ENCODE results near the gene ZNF524.
"Not testable (repeated sequence)": the region's sequence is repeated elsewhere in the genome, so short reads cannot be mapped to it uniquely, and the experiment has no call there.

The ZNF524 gene, protein sequence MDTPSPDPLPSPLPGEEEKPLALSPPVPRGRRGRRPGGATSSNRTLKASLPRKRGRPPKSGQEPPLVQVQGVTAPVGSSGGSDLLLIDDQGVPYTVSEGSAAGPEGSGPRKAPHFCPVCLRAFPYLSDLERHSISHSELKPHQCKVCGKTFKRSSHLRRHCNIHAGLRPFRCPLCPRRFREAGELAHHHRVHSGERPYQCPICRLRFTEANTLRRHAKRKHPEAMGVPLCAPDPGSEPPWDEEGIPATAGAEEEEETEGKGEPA

DNA sequence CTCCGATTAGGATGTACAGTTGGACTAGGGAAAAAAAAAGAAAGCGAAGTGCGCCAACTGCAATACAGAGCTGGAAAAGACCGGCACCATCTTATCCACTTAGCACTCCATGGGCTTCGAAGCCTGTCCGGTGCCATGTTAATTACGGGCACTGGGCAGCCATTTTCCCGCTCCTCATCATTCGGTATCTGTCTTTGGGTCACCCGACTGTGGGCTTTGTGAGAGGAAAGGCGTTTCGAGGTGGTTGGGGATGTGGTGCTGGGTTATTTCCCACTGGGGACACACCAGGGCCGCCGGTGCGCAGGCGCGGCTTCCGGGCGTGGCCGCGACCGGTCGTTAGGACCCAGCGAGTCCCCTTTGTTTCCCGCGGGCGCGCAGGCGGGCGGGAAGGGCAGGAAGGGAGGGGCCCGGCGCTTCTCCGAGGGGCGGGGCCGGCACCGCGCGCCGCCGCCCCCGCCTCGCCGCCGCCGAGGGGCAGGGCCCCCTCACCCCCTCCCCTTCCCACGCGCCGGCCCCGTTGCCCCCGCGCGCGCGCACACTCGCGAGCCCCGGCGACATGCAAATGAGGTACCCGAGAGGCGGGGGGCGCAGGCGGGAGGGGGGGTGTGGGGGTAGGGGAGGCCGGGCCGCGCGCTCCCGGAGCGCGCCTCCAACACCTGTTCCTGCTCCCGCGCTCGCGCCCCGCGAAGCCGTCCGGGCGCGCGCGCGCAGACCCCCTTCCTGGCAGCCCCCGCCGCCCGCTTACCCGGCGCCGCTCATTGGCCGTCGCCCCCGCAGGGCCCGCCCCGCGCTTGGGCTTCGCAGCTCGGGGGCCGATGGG, at the start of gene ZNF524:
ZNF524 (plus strand) TSS at position 447 of the 820 bp plus-strand sequence. CDS start 1,825 bp downstream, outside the sequence.
- peak; percentile 86 for DNase-seq (ENCODE audit: low spot score)

GRCh38 chr19:55550321-55550650, 49.8 kb upstream of the ZNF524 start:
- no peak for DNase-seq (ENCODE audit: low spot score)

DNA sequence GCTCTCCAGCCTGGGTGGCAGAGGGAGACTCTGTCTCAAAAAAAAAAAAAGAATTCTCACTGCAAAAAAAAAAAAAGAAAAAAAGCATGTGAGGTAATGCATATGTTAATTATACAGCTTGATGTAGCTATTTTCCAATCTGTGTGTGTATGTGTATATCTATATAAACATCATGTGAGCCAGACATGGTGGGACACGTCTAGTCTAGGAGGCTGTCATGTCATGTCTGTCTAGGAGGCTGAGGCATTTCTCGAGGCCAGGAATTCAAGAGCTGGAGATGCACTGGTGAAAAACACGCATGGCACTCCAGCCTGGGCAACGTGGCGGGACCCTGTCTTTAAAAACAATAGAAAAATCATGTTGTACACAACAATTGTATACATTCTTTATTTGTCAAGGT, 47.9 kb upstream of the ZNF524 start:
- no peak for DNase-seq (ENCODE audit: low spot score)

- no peak for DNase-seq (ENCODE audit: low spot score)
These were observed 47.5 kb upstream of the ZNF524 start for GRCh38 chr19:55552620-55553019.

GRCh38 chr19:55553217-55554182, 46.6 kb upstream of the ZNF524 start:
- DNase-seq (ENCODE audit: low spot score) = no peak

GRCh38 chr19:55554302-55554701, 45.8 kb upstream of the ZNF524 start:
- DNase-seq (ENCODE audit: low spot score) = no peak

GRCh38 chr19:55554741-55555152, 45.3 kb upstream of the ZNF524 start:
- no peak for DNase-seq (ENCODE audit: low spot score)

DNA sequence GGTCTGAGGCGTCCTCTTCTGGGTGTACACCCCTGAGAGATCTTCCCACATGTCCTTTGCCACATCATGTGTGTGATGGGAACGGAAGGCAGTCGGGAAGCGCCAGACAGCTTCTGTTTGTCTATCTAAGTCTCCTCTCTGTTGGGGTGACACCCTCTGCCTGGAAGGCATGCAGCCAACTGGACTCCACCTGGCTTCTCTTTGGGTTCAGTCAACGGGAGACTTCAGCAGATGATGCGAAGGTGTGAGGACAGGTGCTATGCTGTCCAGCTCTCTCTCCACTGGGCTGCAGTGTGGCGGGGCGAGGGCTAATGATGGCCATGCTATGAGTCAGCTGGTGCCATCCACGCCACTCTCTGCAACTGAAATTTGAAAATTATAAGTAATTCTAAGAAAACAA, 40.4 kb upstream of the ZNF524 start:
- no peak for DNase-seq (ENCODE audit: low spot score)

DNA sequence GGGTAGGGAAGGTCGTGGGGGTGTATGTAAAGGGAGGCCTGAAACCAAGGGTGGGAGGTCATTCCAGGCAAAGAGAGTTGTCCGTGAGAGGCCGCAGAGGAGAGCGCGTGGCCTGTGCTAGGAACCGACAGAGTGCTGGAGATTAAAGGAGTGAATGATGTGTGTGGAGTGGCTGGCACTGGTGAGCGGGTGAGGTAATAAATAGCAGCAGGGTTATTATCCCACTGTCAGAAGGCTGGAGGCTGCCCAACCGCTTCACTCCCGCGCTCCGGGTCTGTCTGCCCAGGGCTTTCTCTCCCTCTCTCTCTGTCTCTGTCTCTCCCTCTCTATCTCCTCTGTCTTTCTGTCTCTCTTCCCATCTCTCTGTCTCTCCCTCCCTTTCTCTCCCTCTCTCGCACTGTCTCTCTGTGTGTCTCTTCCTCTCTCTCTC, 36.8 kb upstream of the ZNF524 start:
- no peak for DNase-seq (ENCODE audit: low spot score)

DNA sequence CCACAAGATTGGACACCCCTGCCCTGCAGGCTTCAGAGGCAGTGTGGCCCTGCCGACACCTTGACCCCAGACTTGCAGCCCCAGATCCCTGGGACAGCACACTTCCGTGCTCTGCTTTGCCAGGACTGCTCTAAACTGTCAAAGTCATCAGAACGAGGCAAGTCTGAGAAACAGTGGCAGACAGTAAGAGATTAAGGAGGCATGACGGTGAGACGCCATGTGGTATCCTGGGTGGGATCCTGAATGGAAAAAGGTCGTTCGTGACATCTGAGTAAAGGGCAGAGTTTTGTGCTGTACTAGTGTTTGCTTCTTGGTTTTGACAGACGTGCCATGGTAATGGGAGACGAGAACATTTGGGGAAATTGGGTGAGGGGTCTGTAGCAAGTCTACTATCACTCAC, 33.3 kb upstream of the ZNF524 start:
- DNase-seq (ENCODE audit: low spot score) = no peak

DNA sequence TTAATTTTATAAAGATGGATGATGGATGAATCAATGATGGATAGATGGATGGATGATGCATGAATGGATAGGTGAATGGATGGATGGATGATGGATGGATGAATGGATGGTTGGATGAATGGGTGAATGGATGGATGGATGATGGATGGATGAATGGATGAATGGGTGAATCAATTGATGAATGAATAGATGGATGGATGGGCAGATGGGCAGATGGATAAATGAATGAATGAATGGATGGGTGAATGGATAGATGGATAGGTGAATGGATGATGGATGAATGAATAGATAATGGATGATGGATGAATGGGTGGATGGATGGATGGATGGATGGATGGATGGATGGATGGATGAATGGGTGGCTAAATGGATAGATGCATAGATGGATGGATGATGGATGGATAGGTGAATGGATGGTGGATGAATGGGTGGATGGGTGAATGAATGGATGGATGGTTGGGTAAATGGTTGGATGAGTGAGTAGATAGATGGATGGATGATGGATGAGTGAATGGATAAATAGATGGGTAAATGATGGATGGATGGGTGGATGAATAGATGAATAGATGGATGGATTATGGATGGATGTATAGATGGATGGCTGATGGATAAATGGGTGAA, 32.3 kb upstream of the ZNF524 start:
- no peak for DNase-seq (ENCODE audit: low spot score)

- not testable (repeated sequence) for DNase-seq (ENCODE audit: low spot score)
These were observed 30.6 kb upstream of the ZNF524 start for GRCh38 chr19:55569477-55569876.

GRCh38 chr19:55573929-55574328, 26.2 kb upstream of the ZNF524 start:
- DNase-seq (ENCODE audit: low spot score) = not testable (repeated sequence)

DNA sequence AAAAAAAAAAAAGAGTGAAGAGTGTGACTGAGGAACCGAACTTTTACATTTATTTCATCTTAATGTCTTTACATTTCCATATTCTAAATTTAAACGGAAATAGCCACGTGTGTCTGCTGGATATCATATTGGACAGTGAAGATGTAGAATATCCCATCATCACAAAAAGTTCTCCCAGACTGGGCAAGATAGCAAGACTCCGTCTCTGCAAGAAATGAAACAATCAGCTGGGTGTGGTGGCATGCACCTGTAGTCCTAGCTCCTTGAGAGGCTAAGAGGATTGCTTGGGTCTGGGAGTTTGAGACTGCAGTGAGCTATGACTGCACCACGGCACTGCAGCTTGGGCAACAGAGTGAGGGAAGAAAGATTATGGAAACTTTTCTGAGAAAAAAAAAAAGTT, 23.3 kb upstream of the ZNF524 start:
- DNase-seq (ENCODE audit: low spot score) = no peak

- DNase-seq (ENCODE audit: low spot score) = no peak
These were observed 21.9 kb upstream of the ZNF524 start for GRCh38 chr19:55578031-55578760.

DNA sequence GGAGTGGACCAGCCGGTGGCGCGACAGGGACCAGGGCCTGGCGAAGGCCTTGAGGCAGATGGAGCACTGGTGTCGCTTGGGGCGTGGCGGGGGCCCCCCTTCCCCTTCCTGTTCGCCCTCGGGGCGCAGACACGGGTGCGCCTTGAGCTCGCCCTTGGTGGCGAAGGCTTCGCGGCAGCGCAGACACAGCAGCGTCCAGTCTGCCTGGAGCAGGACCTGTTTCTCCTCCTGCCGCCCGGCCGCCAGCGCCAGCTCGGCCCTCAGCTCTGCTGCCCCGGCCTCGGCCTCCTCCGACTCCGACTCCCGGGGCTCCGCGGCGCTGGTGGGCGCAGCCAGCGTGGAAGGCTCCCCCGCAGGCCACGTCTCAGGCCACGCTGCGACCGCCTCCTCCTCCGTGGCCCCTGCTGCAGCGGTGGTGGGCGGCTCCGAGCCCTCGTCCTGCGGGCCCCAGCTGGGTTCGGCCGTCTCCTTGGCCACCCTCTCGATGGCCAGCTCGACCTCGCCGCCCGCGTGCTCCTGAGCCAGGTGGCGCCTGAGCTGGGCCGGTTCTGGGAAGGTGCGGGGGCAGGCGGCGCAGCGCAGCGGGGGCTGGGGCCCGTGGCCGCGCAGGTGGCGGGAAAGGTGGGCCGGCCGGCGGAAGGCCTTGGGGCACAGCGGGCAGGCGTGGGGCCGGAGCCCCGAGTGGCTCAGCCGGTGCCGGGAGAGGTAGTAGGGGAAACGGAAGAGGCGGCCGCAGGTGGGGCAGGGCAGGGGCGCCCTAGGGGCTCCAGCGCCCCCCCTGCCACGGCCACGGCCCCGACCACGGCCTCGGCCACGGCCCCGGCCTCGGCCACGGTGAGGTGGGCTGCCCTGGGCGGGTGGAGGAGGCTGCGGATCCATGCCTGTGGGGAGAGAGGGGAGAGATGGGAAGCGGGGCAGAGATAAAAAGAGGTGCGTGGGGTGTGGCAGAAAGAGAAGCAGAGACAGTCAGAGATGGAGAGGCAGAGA, 21.0 kb upstream of the ZNF524 start:
- no peak for DNase-seq (ENCODE audit: low spot score)

DNA sequence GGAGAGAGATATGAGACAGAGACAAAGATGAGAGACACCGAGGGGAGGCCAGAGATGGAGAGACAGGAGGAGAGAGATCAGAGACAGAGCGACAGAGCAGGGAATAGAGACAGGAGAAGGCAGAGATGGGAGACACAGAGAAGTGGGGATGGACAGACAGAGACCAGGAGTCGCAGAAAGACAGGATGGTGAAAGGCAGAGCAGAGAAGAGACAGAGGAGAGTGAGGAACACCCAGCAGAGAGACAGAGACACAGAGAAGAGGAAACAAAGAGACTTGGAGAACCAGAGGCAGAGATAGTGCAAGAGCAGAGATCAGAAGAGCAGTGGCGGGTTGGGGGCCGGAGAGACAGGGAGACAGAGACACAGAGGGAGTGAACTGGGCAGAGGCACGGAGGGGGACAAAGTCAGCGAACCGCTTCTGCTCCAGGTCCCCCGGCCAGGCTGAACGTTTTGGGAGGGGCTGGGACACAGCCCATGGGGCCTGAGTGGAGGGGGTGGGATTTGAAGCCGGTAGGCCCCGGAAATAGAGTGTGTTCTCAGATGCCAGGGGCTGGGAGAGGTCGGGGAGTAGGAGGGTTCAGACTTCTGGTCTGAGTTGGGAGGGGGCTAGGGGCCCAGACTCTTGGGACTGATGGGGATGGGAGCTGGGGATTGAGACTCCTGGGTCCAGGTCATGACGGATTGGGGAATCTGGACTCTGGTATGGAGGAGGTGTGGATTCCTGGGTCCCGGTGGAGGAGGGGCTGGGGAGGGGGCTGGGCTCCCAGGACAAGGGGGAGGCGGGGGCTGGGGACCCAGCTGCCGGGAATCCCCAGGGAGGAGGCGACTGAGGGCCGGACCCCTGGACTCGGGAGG, 20.1 kb upstream of the ZNF524 start:
- no peak for DNase-seq (ENCODE audit: low spot score)

DNA sequence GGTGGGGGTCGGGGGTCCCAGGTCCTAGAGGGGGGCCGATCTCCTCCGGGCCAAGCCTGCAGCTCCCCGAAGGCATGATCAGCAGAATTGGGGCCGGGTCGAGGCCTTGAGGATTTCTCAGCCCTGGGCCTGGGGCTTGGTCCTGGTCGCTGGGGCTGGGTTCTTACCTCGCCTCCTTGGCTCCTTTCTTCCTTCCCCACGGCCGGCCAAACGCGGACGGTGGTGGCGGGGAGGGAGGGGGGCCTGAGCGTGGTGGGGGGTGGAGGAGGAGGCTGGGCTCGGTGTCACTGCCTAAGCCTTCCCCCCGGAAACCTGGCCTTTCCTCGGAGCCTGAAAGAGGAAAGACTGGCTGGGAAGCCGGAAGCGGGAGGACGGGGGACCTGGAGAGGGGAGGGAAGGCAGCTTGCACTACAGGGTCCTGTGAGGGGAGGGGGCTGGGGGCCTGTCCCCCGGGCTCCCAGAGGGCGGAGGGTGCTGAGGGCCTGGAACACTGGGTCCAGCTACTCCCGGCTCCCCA, 19.4 kb upstream of the ZNF524 start, which contains the start of gene ZNF579:
ZNF579 (minus strand) TSS at position 221 of the 517 bp plus-strand sequence. CDS start 1,209 bp downstream, outside the sequence.
- peak; percentile 64 for DNase-seq (ENCODE audit: low spot score)

Data from germinal center (tissue), 1 donor.